GM21360 (cell line): ENCODE measurements around the gene ACAD10.
"Not testable (repeated sequence)": the region's sequence is repeated elsewhere in the genome, so short reads cannot be mapped to it uniquely, and the experiment has no call there.

Experiments
- ATAC-seq: cut with Tn5 transposase; IDR thresholded peaks from one replicate; pipeline ENCODE4 v1.9.1; 2021; ENCODE audit warnings: mild to moderate bottlenecking, moderate library complexity; ENCODE audit not compliant: unreplicated experiment

ACAD10 gene

DNA sequence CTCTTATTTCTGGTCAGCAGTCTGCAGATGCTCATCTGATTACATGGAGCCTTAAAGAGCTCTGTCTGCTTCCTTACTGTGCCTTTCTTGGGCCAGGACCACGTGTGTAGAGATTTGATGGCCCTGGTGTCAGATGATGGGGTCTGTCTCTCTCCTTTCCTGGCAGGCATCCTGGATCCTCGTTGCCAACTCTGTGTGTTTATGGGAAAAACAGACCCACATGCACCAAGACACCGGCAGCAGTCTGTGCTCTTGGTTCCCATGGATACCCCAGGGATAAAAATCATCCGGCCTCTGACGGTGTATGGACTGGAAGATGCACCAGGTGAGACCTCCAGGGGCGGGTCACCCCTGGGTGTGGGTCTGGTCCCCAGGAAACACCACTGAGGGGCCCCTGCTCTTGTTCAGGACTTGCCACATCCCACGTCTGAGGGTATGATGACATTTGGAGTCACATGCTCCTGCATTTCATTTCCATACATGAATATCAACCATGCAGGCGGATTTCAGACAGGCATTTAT is 62.4 kb downstream of the ACAD10 start:
- no peak for ATAC-seq

DNA sequence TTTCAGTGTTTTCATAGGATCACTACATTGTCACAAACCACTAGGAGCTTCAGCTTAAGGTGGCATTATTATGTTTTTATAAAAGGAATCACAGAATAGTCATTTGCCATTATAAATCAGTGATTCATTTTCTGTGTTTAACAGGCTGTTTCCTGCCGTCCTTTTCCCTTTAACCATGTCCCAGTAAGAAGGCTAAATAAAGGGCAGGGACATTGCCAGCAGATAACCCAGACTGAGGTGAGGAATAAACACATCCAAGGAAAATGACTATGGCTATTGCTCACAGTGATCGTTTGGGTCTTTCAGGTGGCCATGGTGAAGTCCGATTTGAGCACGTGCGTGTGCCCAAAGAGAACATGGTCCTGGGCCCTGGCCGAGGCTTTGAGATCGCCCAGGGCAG is 63.0 kb downstream of the ACAD10 start:
- ATAC-seq, result no peak

DNA sequence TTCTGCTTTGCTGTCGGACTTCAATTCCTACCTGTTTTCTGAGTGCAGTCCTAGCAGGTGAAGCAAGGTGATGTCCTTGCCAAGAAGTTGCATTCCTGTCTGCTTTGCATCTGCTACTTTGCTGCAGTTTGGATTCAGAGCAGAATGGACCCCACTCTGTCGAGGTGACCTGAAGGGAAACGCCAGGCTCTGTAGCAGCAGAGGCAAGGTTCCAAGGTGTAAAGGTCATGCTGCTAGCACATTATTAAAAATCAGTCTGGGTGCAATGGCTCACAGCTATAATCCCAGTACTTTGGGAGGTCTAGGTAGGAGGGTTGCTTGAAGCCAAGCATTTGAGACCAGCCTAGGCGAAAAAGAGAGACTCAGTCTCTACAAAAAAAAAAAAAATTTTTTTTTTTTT is 63.5 kb downstream of the ACAD10 start:
- no peak for ATAC-seq

DNA sequence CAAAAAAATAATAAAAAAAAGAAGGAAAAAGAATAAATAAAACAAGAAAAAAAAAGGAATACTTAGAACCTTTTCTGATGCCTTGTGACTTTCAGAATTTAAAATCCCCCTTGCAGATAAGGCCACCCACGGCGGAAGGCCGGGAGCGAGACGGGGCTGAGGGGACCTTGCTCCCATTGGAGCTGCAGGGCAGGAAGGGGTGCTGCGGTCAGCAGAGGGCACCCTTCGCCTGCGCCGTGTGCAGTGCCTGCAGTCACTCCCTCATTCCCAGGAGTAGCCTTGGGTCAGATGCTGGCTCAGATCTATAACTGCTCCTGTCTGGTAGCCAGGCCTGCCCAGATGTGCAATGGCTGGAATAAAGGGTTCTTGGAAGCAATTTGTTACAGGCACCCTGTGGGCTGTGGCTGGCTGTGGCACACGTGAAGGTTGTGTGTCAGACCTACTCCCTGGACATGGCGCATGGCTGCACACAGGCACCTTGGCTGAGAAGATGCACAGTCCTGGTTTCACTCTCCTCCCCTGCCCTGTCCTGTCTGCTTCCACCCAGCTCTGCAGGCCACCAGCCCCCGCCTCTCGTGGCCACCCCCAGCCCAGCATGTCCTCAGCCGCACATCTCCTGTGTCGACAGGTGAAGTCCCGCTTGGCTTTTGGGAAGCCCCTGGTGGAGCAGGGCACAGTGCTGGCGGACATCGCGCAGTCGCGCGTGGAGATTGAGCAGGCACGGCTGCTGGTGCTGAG is 67.5 kb downstream of the ACAD10 start:
- no peak for ATAC-seq

DNA sequence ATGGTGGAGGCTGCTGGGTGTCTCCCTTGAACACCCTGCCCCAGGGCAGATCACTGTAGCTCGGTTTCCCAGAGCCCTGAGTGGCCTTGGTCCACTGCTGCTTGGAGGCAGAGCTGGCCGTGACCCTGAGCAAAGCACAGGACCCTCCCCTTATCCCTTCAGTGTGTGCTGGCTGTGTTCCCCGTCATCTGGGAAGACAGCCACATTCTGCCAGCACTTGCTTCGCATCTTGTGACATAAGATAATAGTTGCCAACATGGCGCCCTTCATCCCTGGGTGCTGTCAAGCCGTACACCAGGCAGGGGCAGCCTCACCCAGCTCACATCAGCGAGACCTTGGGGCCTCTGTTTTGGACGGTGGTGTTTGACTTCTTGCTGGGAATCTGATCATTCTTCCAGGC is 68.8 kb downstream of the ACAD10 start:
- ATAC-seq, result no peak

DNA sequence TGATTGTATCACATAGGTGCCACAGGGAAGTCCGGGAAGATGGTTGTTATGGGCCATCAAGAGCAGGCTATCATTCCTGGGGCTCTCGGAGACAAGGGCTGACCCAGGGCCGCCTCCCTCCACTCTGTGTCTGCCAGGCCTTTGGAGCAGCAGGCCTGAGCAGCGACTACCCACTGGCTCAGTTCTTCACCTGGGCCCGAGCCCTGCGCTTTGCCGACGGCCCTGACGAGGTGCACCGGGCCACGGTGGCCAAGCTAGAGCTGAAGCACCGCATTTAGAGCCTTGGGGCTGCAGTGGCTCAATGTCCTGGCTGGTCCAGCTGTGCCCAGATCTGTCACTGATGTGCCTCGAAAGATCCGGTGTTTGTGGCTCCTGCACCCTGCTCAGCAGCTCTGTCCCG is 70.3 kb downstream of the ACAD10 start:
- ATAC-seq, result no peak

DNA sequence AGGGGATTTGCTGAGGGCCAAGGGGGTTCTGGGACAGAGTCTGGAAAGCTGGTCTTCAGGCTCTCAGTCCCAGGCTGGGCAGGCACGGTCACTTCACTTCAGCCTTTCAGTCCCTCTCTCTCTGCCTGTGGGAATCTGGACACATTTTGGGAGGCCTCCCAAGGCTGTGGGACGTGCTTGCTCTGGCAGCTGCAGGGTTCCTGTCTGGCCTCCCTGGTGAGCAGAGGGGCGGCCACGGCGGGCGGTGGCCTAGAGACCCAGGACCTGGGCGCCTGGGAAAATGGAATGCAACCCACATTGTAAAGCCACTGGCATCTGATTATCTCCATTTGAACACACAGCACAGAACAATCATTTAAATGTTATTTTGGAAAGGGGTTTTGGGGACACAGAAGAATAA is 70.8 kb downstream of the ACAD10 start:
- ATAC-seq, result no peak

DNA sequence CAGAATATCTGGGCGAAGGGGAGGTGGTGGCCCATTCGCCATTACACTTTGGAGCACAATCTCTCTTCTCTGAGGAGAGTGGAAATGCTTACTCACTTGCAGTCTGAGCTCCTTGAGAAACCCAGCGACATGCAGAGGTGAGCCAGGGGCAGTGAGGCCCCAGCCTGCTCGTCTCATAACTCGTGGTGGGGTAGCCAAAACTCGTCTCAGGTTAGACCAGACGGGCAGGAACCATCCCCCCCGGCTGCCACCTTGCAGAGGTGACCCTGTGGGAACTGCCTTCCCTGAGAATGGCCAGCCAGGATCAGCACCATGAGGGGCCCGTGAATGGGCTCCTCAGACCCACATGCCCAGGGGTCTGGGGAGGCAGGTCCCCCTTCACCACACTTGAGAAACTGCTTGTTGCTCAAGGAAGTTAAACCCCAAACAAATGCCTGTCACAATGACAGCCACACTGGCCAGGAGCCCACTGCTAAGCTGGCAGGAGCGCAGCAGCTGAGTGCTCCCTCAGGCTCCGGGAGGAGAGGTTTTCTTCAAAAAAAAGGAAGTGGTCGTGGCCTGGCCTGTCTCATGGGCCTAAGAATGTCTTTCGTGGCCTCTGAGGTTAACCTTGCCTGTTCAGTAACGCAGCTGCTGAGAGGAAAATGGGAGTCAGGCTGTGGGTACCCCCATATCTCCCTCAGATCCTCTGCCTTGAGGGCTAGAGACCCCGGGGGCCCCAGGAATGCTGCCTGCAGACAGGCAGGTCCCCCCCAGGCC is 71.7 kb downstream of the ACAD10 start:
- ATAC-seq, result no peak

DNA sequence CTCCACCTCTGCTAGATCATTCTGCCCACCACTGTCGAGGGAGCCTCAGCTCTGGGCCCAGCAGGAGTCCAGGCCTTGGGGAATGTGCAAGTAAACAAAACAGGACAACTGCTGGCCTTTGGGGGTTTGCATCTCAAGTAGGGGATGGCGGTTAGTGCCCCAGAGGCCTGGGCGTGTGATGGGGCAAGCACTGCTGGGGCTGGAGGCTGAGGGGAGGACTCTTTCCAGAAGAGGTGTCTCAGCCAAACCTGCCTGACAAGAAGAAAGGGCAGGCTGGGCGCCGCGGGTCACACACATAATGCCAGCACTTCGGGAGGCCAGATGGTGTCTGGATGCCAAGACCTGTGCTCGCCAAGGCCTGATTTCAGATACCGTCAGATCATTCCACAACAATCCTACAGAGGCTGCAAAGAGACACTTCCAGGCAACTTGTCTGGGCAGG is 72.3 kb downstream of the ACAD10 start:
- ATAC-seq, result no peak

DNA sequence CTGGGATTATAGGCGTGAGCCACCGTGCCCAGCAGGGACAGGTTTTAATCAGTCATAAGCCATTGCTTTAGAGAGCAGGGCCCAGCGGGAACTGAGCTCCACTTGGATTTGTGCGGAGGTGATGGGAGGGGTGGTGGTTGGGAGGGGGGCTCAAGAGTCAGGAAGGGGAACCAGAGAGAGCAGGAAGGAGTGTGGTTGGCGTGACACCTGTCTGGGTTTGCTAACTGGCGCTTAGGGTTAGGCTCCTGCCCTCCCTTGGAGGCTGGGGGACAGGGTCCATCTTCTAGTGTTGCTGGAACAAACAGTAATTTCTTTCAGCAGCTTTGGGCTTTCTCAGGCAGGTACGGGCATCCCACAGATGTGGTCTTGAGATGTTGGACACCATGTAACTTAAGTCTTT is 73.4 kb downstream of the ACAD10 start:
- ATAC-seq, result no peak

DNA sequence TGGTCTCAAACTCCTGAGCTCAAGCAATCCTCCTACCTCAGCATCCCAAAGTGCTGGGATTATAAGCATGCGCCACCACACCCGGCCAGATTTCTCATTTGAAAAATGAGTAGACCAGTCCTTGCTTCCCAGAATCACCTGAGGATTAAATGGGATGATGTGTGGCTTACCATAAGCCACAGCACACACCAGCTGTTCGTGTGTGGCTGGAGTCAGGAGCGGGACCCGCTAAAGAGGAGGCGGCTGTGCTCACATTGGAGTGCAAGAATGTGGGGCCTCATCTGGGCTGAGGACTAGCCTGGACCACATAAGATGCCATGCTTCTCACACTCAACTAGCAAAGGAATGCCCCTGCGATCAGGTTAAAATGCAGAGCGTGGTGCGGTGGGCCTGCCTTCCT is 74.1 kb downstream of the ACAD10 start:
- ATAC-seq, result no peak

DNA sequence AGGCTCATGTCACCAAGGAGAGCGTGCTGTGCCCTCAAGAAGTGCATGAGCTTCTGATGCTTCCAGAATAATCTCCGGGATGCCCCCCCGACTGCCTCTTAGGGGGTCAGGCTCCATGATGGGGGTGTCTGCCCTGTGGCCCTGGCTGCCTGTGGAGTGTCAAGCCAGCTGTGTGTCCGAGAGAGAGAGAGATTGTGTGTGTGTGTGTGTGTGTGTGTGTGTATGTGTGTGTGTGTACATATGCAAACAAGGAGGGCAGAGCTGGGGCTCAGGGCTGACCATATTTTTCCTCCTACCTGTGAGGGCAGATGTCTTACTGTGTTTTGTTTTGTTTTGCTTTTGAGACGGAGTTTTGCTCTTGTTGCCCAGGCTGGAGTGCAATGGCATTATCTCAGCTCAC is 75.2 kb downstream of the ACAD10 start:
- no peak for ATAC-seq

DNA sequence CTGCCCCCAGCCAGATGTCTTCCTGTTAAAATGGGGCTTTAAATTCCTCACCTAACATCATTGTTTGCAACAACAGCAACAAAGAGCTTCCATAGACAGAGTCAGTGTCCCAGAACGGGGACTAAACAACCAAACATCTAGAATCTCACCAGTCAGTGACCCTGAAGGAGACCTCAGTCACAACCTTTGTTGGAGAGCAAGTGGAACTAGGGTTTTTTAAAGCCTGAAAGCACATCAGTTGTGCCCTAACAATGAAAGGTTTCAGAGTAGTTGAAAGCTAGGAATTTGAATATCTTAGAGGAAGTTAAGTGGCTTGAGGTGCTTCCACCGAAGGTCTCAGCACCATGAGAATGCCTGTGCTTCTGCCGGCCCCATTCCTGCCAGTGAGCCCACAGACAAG is 75.9 kb downstream of the ACAD10 start:
- ATAC-seq, result no peak

DNA sequence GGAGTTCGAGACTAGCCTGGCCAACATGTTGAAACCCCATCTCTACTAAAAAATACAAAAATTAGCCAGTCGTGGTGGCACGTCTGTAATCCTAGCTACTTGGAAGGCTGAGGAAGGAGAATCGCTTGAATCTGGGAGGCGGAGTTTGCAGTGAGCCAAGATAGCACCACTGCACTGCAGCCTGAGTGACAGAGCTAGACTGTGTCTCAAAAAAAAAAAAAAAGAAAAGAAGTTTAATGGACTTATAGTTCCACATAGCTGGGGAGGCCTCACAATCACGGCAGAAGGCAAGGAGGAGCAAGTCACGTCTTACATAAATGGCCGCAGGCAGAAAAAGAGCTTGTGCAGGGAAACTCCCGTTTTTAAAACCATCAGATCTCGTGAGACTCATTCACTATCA is 77.7 kb downstream of the ACAD10 start:
- ATAC-seq, result not testable (repeated sequence)

DNA sequence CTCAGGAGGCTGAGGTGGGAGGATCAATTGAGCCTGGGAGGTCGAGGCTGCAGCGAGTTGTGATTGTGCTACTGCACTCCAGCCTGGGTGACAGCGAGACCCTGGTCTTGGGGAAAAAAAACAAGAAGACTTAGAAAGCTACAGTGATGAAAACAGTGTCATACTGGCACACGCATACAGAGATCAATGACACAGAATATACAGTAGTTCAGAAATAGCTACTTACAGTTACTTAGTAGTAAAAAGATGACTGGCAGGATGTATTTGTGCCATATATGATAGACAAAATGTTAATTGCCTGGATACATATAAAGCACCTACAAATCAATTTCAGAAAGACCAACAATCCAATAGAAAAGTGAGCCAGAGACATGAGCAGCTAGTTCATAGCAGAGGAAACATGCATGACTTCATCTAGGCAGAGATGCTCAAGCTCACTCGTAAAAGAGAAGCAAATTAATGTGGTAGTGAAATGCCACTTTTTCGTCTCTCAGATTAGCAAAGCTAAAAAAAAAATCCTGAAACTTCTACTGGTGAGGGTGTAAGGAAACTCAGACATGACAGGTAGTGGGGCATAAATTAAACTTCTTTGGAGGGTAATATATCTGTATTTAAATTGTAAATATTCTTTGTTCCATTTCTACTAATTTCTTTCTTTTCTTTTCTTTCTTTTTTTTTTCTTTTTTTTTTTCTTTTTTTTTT is 78.4 kb downstream of the ACAD10 start:
- ATAC-seq, result no peak

DNA sequence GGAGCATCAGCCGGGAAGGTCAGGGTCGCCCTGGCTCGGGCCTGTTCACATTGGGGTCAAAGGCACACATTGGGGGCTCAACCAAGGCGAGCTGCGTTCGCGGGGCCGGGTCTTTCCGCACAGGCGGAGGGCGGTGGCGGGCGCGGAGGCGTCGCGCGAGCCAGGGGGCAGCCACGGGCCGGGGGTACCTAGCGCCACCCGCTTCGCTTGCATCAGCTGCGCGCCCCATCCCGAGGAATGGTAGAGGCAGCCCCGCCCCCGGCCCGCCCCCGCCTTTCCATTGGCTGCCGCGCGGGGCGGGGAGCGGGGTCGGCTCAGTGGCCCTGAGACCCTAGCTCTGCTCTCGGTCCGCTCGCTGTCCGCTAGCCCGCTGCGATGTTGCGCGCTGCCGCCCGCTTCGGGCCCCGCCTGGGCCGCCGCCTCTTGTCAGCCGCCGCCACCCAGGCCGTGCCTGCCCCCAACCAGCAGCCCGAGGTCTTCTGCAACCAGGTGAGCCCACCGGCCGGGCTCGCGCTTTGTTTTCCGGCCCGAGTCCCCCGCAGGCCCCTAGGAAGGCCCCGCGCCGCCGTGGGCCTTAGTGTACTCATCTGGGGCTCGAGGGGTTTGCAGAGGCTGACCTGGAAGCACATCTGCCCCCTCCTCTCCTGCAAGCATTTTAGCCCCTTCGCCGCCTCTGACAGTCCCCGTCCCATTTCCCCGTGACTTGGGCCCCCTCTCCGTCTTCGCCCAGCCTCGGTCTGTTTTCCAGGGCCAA is 80.9 kb downstream of the ACAD10 start, which contains the start of gene ALDH2:
ALDH2 (plus strand) TSS at position 326 of the 754 bp plus-strand sequence; CDS start at position 376, 50 bp downstream.
- ATAC-seq, result no peak

DNA sequence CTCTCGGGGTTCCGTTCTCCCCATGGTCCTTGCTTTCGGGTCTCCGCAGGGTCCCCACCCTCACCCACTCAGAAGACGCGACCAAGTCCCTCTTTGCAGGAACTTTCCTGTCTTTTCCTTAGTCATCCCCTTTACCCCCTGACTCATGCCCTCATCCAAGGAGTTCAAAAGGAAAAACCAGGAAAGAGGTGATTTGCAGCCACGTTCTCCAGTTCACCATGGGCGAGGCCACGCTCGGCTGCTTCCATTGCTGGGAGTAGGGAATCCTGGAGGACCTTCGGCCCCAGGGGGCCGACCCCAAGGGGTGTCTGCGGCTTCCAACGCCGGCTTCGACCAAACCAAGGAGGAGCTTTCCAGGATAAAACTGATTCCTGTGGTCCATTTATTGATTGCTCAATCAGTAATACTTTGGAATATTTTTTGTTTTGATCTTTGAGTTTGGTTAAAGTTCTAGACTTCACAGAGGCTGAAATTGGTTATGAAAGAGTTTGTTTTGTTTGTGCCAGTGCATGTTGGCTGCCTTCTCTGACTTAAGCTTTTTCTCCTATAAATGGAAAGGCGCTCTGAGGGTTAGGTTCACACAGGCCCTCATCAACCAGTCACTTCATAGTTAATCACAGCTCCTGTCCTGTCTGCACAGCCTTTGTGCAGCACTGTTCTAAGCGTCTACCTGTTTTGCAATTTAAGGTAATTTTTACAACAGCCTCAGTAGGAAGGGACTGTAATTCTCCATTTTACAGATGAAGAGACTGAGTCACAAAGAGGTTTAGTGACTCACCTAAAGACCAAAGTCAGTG is 81.7 kb downstream of the ACAD10 start:
- no peak for ATAC-seq

DNA sequence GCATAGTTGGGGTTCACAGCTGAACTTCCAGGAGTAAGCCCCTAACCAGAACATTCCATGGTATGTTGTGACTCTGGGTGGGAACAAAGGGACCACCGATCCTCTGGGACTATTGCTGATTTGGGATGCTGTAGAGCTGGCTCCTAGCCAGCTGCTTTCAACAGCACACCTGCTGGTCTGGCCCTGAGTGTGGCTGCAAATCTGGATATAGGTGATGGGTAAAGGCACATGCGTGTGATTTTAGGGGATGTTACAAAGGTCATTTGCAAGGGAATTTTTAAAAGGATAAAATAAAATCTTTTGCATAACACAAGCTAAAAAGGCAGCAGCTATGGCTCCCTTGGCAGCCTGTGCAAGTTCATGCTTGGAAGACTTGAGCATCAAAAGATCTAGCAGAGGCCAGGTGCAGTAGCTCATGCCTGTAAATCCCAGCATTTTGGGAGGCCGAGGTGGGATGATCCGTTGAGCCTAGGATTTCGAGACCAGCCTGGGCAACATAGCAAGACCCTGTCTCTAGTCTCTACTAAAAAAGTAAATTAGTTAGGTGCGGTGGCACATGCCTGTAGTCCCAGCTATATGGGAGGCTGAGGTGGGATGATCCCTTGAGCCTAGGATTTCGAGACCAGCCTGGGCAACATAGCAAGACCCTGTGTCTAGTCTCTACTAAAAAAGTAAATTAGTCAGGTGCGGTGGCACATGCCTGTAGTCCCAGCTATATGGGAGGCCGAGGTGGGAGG is 82.5 kb downstream of the ACAD10 start:
- no peak for ATAC-seq

DNA sequence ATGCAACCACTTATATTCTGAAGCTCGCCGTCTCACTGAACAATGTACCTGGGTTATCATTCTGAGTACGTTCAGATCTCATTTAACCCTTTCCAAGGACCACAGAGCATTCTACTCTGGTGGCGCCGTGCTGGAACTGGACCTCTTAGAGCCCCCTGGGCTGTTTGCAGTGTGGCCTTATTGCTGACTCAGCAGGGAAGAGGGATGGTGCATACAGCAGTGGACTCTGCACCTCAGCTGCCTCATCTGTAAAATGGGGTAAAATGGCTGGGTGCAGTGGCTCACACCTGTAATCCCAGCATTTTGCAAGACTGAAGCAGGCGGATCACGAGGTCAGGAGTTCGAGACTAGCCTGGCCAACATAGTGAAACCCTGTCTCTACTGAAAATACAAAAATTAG is 83.7 kb downstream of the ACAD10 start:
- no peak for ATAC-seq
